Measurements from ENCODE around the gene FANCC. TPM values are rescaled to one million over a fixed set of nuclear protein-coding genes. Genes with fewer than 3 reads are reported as not detected.

The FANCC gene
- total RNA-seq, 1 donor, result 5.4 TPM

- no peak for DNase-seq (ENCODE audit: insufficient read length, low spot score, missing footprints)
- H3K79me2 ChIP-seq (ENCODE audit: insufficient read depth, low read length), result peaks cover 8% of the 10 kb centered on the region
- peaks cover 5% of the 10 kb centered on the region for H3K4me1 ChIP-seq (ENCODE audit: insufficient read depth, low read length)
- no peak overlapping the region for H3K4me3 ChIP-seq (ENCODE audit: insufficient read depth, low read length)
- H4K20me1 ChIP-seq (ENCODE audit: insufficient read depth, low read length), result no peaks in the 10 kb centered on the region
- no peak overlapping the region for H2AFZ ChIP-seq (ENCODE audit: low read length)
- H3K27me3 ChIP-seq (ENCODE audit: insufficient read depth, low read length), result no peaks in the 10 kb centered on the region
- H3K27ac ChIP-seq (ENCODE audit: low read depth, low read length), result no peak overlapping the region
- no peak for TF ChIP-seq CTCF (IDR thresholded peaks at IDR 0.05; ENCODE audit: extremely low read depth, low read depth, low read length)
- H3K9me3 ChIP-seq (ENCODE audit: low read depth, low read length), result no peaks in the 10 kb centered on the region
- H3K36me3 ChIP-seq (ENCODE audit: insufficient read depth, low read length), result no peaks in the 10 kb centered on the region
- H3K4me2 ChIP-seq (ENCODE audit: insufficient read depth, low read length), result no peak overlapping the region
Observed at GRCh38 chr9:95315108-95315746, 2.3 kb downstream of the FANCC start.

DNA sequence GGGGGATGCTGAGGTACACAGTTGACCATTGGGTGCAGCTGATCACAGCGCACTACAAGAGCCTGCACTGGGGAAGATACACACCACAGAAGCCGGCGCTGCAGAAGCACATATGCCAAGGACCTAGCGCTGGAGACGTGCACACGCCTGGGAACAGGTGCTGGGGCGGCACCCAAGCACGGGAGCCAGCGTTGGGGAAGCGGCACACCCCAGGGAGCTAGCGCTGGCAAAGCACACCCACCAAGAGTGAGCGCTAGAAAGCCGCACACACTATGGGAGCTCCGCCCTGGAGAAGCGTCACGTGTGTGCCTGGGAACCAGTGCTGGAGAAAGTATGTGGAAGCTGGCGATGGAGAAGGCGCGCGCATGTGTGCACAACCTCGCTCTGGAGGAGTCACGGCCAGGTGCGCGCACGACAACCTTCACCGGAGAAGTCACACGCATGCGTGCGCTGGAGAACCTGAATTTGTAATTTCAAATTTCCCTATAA lies 4.5 kb downstream of the FANCC start:
- Histone ChIP-seq H3K4me2 (ENCODE audit: insufficient read depth, low read length) (peak overlapping the region; percentile 81), H4K20me1 (ENCODE audit: insufficient read depth, low read length) (no peaks in the 10 kb centered on the region), H2AFZ (ENCODE audit: low read length) (peak overlapping the region; percentile 81), H3K27me3 (ENCODE audit: insufficient read depth, low read length) (no peaks in the 10 kb centered on the region), H3K9me3 (ENCODE audit: low read depth, low read length) (no peaks in the 10 kb centered on the region), H3K27ac (ENCODE audit: low read depth, low read length) (no peak overlapping the region), H3K4me3 (ENCODE audit: insufficient read depth, low read length) (peak overlapping the region; percentile 67), H3K4me1 (ENCODE audit: insufficient read depth, low read length) (peaks cover 5% of the 10 kb centered on the region), H3K79me2 (ENCODE audit: insufficient read depth, low read length) (peaks cover 8% of the 10 kb centered on the region), H3K36me3 (ENCODE audit: insufficient read depth, low read length) (no peaks in the 10 kb centered on the region)
- peak; percentile 96 for DNase-seq (ENCODE audit: insufficient read length, low spot score, missing footprints)
- TF ChIP-seq CTCF (IDR thresholded peaks at IDR 0.05; ENCODE audit: extremely low read depth, low read depth, low read length), result no peak

- H3K27me3 ChIP-seq (ENCODE audit: insufficient read depth, low read length), result no peaks in the 10 kb centered on the region
- no peaks in the 10 kb centered on the region for H4K20me1 ChIP-seq (ENCODE audit: insufficient read depth, low read length)
- H3K4me2 ChIP-seq (ENCODE audit: insufficient read depth, low read length), result no peak overlapping the region
- no peak for DNase-seq (ENCODE audit: insufficient read length, low spot score, missing footprints)
- no peak for TF ChIP-seq CTCF (IDR thresholded peaks at IDR 0.05; ENCODE audit: extremely low read depth, low read depth, low read length)
- no peak overlapping the region for H3K4me3 ChIP-seq (ENCODE audit: insufficient read depth, low read length)
- H3K79me2 ChIP-seq (ENCODE audit: insufficient read depth, low read length), result peaks cover 8% of the 10 kb centered on the region
- no peak overlapping the region for H3K27ac ChIP-seq (ENCODE audit: low read depth, low read length)
- H2AFZ ChIP-seq (ENCODE audit: low read length), result no peak overlapping the region
- H3K9me3 ChIP-seq (ENCODE audit: low read depth, low read length), result no peaks in the 10 kb centered on the region
- peaks cover 5% of the 10 kb centered on the region for H3K4me1 ChIP-seq (ENCODE audit: insufficient read depth, low read length)
- no peaks in the 10 kb centered on the region for H3K36me3 ChIP-seq (ENCODE audit: insufficient read depth, low read length)
Observed at GRCh38 chr9:95311961-95312360, 5.5 kb downstream of the FANCC start.

DNA sequence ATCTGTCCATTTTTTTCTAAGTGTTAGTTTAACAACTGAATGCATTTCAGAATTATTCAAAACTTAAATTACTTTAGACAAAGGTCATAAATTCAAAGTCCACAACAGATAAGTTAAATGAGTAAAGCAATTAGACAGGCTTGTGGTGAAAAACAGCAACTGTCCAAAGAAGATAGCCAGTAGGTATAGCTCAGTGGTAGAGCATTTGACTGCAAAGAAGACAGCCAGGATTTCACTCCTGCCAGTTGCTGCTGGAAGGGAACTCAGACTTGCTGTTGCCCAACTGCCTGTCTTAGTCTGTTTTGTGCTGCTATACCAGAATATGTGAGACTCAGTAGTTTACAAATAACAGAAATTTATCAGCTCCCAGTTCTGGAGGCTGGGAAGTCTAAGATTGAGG lies 10.0 kb downstream of the FANCC start:
- no peaks in the 10 kb centered on the region for H4K20me1 ChIP-seq (ENCODE audit: insufficient read depth, low read length)
- H3K4me1 ChIP-seq (ENCODE audit: insufficient read depth, low read length), result peaks cover 5% of the 10 kb centered on the region
- H3K79me2 ChIP-seq (ENCODE audit: insufficient read depth, low read length), result peaks cover 3% of the 10 kb centered on the region
- H3K4me2 ChIP-seq (ENCODE audit: insufficient read depth, low read length), result no peak overlapping the region
- no peaks in the 10 kb centered on the region for H3K9me3 ChIP-seq (ENCODE audit: low read depth, low read length)
- no peak for TF ChIP-seq CTCF (IDR thresholded peaks at IDR 0.05; ENCODE audit: extremely low read depth, low read depth, low read length)
- H3K4me3 ChIP-seq (ENCODE audit: insufficient read depth, low read length), result no peak overlapping the region
- no peak overlapping the region for H2AFZ ChIP-seq (ENCODE audit: low read length)
- no peak for DNase-seq (ENCODE audit: insufficient read length, low spot score, missing footprints)
- H3K36me3 ChIP-seq (ENCODE audit: insufficient read depth, low read length), result no peaks in the 10 kb centered on the region
- H3K27ac ChIP-seq (ENCODE audit: low read depth, low read length), result no peak overlapping the region
- no peaks in the 10 kb centered on the region for H3K27me3 ChIP-seq (ENCODE audit: insufficient read depth, low read length)

All from osteoblast (primary cell).